H1 (cell line): Measurements from ENCODE around the gene PAQR8. TPM values are rescaled to one million over a fixed set of nuclear protein-coding genes. Genes with fewer than 3 reads are reported as not detected.

Experiments used
- ASH2L ChIP-seq: fragments of 200-600, 300-600 bp; sonication (generic); IDR thresholded peaks from one replicate; pipeline ENCODE4 v1.7.1; 2017; ENCODE audit warnings: low read length
- CBX5 ChIP-seq: fragments of 300-800, 300-1000 bp; sonication (generic); IDR thresholded peaks from 2 replicates; pipeline ENCODE4 v1.7.1; 2016; ENCODE audit warnings: antibody characterized with exemption, low read length, low read depth
- CHD7 ChIP-seq: fragments of 300-600 bp; sonication (generic); IDR thresholded peaks from 2 replicates; pipeline ENCODE4 v1.7.1; 2012; ENCODE audit warnings: low read length, moderate library complexity, mild to moderate bottlenecking, inconsistent platforms; ENCODE audit not compliant: insufficient replicate concordance
- NRF1 ChIP-seq: IDR thresholded peaks from 2 replicates; pipeline ENCODE4 v1.6.1; 2011; ENCODE audit warnings: mild to moderate bottlenecking, low read depth, low read length, improper control_type of control experiment
- RFX5 ChIP-seq: IDR thresholded peaks from 2 replicates; pipeline ENCODE4 v1.6.1; 2011; ENCODE audit warnings: low read depth, low read length, improper control_type of control experiment, borderline replicate concordance
- RNF2 ChIP-seq: fragments of 200-900, 300-1000 bp; sonication (generic); IDR thresholded peaks from 2 replicates; pipeline ENCODE4 v1.7.1; 2016; ENCODE audit warnings: borderline replicate concordance, low read depth, mild to moderate bottlenecking, antibody characterized with exemption, low read length; ENCODE audit not compliant: poor library complexity, severe bottlenecking; ENCODE audit errors: missing control alignments
- SP1 ChIP-seq: IDR thresholded peaks from 2 replicates; pipeline ENCODE4 v1.6.1; 2011; ENCODE audit warnings: low read depth, low read length
- SP2 ChIP-seq: IDR thresholded peaks from 2 replicates; pipeline ENCODE4 v1.6.1; 2012; ENCODE audit warnings: mild to moderate bottlenecking, low read length, inconsistent platforms
- TAF7 ChIP-seq: optimal IDR thresholded peaks from 2 replicates; pipeline ENCODE3; 2011; ENCODE audit warnings: low read depth, mild to moderate bottlenecking, inconsistent platforms, low read length, moderate library complexity, borderline replicate concordance
- TBP ChIP-seq: IDR thresholded peaks from 2 replicates; pipeline ENCODE4 v1.6.1; 2011; ENCODE audit warnings: low read depth, low read length, improper control_type of control experiment
- YY1 ChIP-seq: IDR thresholded peaks from 2 replicates; pipeline ENCODE4 v1.6.1; 2011; ENCODE audit warnings: low read depth, mild to moderate bottlenecking, low read length
- polyA plus RNA-seq, 7 experiments: library from polyadenylated mRNA; depleted of rRNA in 3 of 7; stranded (reverse) in 5 of 7; unstranded in 2 of 7; fragments of >200 nt in 5 of 7; fragments of 200-250 nt in 2 of 7; gene quantifications; 1 replicate in 5 of 7; 2 replicates in 1 of 7; 4 replicates in 1 of 7; pipeline versions ENCODE4 v1.2.1 to v1.2.3, GENCODE V29; 2011 to 2013; ENCODE audit warnings: missing spikeins in 2 of 7, mixed read lengths in 2 of 7
- total RNA-seq: library from RNA; stranded (reverse); fragmentation: NEBNext Ultra II Directional; extraction: Animal tissue kit (Norgen Biotek cat#: 25700); gene quantifications from 2 replicates; pipeline ENCODE4 v1.2.1, GENCODE V29; 2021

PAQR8 gene
- total and polyA plus RNA-seq, 2 of the 8 experiments (the other 6 are each of a cell fraction or from before 2014, with no cell fraction given), result 7.6 to 9.6 TPM

GRCh38 chr6:52420668-52421358, 58.9 kb downstream of the PAQR8 start (continued):
- TF ChIP-seq CHD7 (no peak), RNF2 (no peak), NRF1 (no peak), TBP (no peak; the same call in none of the 2 replicates), RFX5 (no peak), TAF7 (no peak), SP2 (no peak), YY1 (peak; percentile 11; the same call in 1 of the 2 replicates), CBX5 (no peak), SP1 (peak; percentile 85), ASH2L (no peak)
